ENCODE measurements around the gene FGF21.
A peak's percentile ranks its signal among the peaks of the same experiment; 100 is the strongest.

FGF21 gene

GRCh38 chr19:48728911-48729664 is 26.2 kb upstream of the FGF21 start:
- no peak for DNase-seq (ENCODE audit: low read depth in 2 of 2, low spot score in 1 of 2)

- no peak for DNase-seq (ENCODE audit: low read depth in 2 of 2, low spot score in 1 of 2)
These were observed 23.9 kb upstream of the FGF21 start for GRCh38 chr19:48731452-48731851.

DNA sequence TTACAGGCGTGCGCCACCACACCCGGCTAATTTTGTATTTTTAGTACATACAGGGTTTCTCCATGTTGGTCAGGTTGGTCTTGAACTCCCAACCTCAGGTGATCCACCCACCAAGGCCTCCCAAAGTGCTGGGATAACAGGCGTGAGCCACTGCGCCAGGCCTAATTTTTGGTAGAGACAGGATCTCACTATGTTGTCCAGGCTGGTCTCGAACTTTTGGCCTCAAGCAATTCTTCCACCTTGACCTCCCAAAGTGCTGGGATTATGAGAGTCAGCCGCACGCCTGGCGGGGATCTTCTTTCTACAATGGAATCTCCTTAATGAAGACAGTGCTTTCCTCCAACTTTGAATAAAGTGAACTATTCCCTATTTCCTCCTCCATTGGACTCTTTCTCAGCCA is 20.7 kb upstream of the FGF21 start:
- DNase-seq (ENCODE audit: low read depth in 2 of 2, low spot score in 1 of 2), result no peak

DNA sequence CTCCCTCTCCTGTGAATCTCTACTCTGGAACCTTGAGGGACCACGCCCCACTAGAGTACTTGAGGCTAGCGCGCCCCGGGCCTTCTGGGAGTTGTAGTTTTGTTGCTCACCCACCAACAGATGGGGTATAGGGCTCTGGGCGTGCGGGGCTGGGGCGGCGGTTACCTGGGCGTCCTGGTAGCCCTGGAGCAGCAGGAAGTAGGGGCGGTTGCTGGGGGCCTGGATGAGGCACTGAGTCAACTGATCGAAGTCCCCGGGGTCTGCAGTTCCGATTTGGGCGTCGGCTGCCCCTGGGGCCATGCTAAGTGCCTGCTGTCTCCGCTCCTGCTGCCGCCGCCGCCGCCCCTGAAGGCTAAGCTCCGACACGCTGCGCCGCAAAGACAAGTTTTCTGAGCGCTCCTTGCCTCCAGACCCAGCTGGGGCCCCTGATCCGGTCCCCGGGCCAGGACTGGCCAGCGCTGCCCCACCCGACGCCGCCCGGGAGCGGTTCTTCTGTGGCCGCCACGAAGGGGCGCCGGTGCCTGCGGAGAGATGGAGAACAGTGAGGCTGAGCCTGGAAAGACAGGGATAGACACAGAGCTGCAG is 20.2 kb upstream of the FGF21 start:
- no peak for DNase-seq (ENCODE audit: low read depth in 2 of 2, low spot score in 1 of 2)

DNA sequence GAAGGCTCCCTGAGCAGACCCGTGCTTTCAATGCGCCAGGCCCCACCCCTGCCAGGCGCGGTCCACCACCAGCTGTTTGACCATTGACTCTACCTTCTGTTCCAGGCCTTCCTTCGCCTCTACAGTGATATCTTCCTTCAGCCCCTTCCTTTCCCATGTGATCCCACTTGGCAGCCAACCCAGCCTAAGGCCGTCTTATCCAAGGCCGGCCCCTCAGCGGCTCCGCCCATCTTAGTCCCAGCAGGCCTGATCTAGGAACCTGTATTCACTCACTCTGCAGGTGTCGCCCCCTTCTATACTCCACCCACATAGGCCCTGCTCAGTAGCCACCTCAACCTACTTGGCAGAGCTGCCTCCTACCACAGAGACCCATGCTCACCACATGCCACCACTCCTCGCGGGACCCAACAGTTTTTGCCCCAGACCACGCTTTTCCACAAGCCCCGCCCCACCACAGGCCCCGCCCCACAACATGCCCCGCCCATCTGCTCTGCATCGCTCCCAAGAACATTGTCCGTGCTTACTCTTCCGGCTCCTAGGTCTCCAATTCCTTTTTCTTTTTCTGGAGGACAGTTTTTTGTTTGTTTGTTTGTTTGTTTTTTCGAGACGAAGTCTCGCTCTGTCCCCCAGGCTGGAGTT is 17.8 kb upstream of the FGF21 start:
- no peak for DNase-seq (ENCODE audit: low read depth in 2 of 2, low spot score in 1 of 2)

- peak; percentile 77 to 80 for DNase-seq (ENCODE audit: low read depth in 2 of 2, low spot score in 1 of 2)
These were observed 16.5 kb upstream of the FGF21 start for GRCh38 chr19:48738557-48739403.

- DNase-seq (ENCODE audit: low read depth in 2 of 2, low spot score in 1 of 2), result no peak
These were observed 15.7 kb upstream of the FGF21 start for GRCh38 chr19:48739404-48740163.

- no peak for DNase-seq (ENCODE audit: low read depth in 2 of 2, low spot score in 1 of 2)
These were observed 15.0 kb upstream of the FGF21 start, which contains the start of gene RASIP1 for GRCh38 chr19:48740164-48740972. RASIP1 (minus strand) TSS chr19:48740610; CDS start chr19:48740282, 328 bp downstream.

GRCh38 chr19:48741129-48741999 is 14.0 kb upstream of the FGF21 start:
- no peak for DNase-seq (ENCODE audit: low read depth in 2 of 2, low spot score in 1 of 2)

GRCh38 chr19:48742096-48742495 is 13.2 kb upstream of the FGF21 start:
- no peak for DNase-seq (ENCODE audit: low read depth in 2 of 2, low spot score in 1 of 2)

GRCh38 chr19:48745208-48745995 is 9.9 kb upstream of the FGF21 start:
- no peak for DNase-seq (ENCODE audit: low read depth in 2 of 2, low spot score in 1 of 2)

- DNase-seq (ENCODE audit: low read depth in 2 of 2, low spot score in 1 of 2), result no peak
These were observed 9.2 kb upstream of the FGF21 start for GRCh38 chr19:48746110-48746509.

DNA sequence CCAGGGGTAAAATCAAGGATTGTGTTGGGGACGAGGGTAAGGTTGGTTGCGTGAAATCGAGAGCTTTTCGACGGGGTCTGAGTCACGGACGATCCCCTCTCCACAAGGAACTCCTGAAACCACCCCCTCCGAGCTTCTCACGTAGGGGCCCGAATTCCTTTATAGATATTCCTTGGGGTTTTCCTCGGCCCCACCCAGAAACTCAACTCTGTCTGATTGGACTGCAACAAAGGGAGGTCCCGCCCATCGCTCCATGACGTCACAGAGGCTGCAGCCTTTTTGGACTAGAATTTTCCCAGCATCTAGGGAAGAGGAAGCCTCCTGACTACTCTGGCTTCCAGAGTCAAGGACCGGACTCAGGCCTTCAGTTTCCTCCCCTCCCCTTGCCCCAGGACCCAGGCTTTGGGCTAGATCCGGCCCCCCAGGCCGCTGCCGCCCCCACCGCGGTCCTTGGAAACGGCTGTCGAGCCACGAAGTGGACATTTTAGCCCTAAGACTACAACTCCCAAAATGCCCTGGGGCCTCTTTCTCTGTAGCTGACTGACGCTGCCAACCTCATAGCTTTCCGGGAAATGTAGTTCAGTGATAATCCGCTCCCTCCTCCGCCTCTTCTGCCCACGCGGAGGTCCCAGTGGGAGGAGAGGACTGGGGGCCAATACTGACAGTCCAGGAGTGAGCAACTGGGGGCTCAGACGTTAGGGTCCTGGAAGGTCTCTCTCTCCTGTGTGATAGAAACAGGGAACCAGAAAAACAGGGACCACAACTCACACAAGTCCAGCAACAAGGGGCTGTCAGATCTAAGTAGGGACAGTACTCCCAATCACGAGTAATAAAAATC is 8.4 kb upstream of the FGF21 start, which contains the start of gene IZUMO1:
Gene IZUMO1 (minus strand): TSS at position 172 of the 838 bp plus-strand sequence. CDS start 1,050 bp downstream, outside the sequence.
- no peak for DNase-seq (ENCODE audit: low read depth in 2 of 2, low spot score in 1 of 2)

DNA sequence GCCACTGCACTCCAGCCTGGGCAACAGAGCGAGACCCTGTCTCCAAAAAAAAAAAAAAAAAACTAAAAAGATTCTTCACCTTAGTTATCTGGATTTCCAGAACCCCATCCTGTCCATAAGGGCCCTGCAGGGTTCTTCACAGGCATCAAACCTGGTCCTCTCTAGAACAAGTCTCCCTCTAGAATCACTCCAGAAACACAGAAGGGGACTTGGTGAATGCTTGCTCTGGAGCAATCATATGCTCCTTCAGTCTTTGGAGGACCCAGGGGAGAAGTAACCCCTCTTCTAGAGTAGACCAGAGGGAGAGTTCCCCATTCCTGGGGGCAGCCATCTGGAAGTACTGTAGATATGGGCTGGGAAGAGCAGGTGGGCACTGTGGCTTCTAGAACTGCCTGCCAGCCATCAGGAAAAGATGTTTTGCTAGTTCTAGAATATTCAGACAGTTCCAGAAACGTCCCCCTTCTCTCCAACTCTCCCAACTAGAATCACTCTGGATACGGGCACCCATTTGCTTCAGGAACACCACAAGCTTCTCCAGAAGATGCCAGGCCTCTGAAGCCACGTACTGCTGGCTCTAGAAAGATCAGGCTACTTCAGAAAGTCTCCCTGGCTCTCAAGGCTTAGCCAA is 5.6 kb upstream of the FGF21 start:
- DNase-seq (ENCODE audit: low read depth in 2 of 2, low spot score in 1 of 2), result no peak

- DNase-seq (ENCODE audit: low read depth in 2 of 2, low spot score in 1 of 2), result no peak
These were observed 5.0 kb upstream of the FGF21 start for GRCh38 chr19:48750351-48750750.

DNA sequence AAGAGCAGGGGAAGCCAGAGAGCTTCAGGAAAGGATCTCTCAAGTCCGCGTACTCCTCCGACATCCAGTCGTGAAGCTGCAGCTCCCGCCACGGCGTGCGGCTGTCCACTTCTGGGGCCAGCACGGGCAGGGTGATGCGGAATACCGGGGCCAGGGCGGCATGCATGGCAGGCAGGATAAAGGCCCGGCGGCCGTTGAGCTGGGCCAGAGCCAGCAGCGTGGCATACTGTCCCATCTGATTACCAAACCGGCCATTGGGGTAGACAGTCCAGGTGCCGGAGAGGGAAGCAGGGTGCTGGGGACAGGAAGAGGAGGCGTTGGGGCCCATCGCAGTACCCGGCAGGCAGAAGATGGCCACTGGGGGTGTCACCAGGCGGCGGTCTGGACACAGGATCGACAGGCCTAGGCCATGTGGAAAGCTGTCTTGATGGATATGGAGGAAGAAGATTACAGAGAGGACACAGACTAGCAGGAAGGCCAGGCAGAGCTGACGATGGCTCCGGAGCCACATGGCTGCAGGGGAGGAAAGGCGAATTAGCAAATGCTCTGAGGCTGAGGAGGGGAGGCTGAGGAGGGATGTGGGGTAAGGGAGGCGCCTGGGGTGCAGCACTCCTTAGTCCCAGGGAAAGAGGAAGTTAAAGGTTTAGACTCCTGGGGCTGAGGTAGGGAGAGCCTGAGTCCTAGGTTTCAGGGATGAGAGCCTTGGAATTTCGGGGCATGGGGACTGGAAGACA is 4.4 kb upstream of the FGF21 start:
- DNase-seq (ENCODE audit: low read depth in 2 of 2, low spot score in 1 of 2), result no peak
